Vagina (tissue), 2 donors: ENCODE results near the gene DNAJB13. TPM values are rescaled to one million over a fixed set of nuclear protein-coding genes. Genes with fewer than 3 reads are reported as not detected.
"Not testable (repeated sequence)": the region's sequence is repeated elsewhere in the genome, so short reads cannot be mapped to it uniquely, and the experiment has no call there.

Source experiments
- DNase-seq, 2 donors: peaks; one replicate each; pipeline ENCODE4 v3.0.0-alpha.2; 2017; ENCODE audit errors: extremely low spot score in 2 of 2
- H3K27ac ChIP-seq: fragments of 200-600 bp; sonication (generic); one replicate; pipeline ENCODE4 v1.5.1; 2019
- H3K27me3 ChIP-seq: fragments of 200-600 bp; sonication (generic); one replicate; pipeline ENCODE4 v1.5.1; 2019
- H3K36me3 ChIP-seq, 2 donors: fragments of 200-600 bp; sonication (generic); one replicate each; pipeline ENCODE4 v1.5.1; 2017 to 2019
- H3K4me1 ChIP-seq: fragments of 200-600 bp; sonication (generic); one replicate; pipeline ENCODE4 v1.5.1; 2019
- H3K4me3 ChIP-seq, 2 donors: fragments of 200-600 bp; sonication (generic); 1 replicate in 1 of 2; 2 replicates in 1 of 2; pipeline ENCODE4 v1.5.1; 2016 to 2019
- H3K9me3 ChIP-seq: fragments of 200-600 bp; sonication (generic); one replicate; pipeline ENCODE4 v1.5.1; 2019
- POLR2A ChIP-seq, 2 donors: fragments of 450-650 bp; IDR thresholded peaks; one replicate each; pipeline ENCODE4 v1.6.1; 2017; ENCODE audit warnings: antibody characterized with exemption in 2 of 2, mild to moderate bottlenecking in 2 of 2, moderate library complexity in 2 of 2
- POLR2AphosphoS5 ChIP-seq, 2 donors: sonication (generic); formaldehyde crosslinking; IDR thresholded peaks; one replicate each; pipeline ENCODE4 v1.9.0; 2017; ENCODE audit warnings: antibody characterized with exemption in 2 of 2, mild to moderate bottlenecking in 2 of 2, low read depth in 1 of 2; ENCODE audit not compliant: insufficient read depth in 1 of 2
- intact Hi-C: fragments of 100-400 bp; cut with DNase I; formaldehyde crosslinking; loops from one replicate; pipeline ENCODE4 v1.15.1; 2023
- total RNA-seq: library from RNA; depleted of rRNA; stranded (reverse); fragments of >200 nt; gene quantifications from one replicate; pipeline ENCODE4 v1.2.3, GENCODE V29; 2016
- TF ChIP-seq, protein P1 (sequence below), 3 experiments: fragments of 450-650 bp in 2 of 3; fragments of 200-600 bp in 1 of 3; sonication (generic) in 1 of 3; IDR thresholded peaks; one replicate each; pipeline ENCODE4 v1.5.1; 2017 to 2019; ENCODE audit warnings: antibody characterized with exemption in 3 of 3, mild to moderate bottlenecking in 2 of 3, moderate library complexity in 2 of 3

DNAJB13 gene
- total RNA-seq, 1 donor from 2014 or later: not detected

- peak in 1 of 2 donors; percentile 92 for DNase-seq
- no peaks in the 10 kb centered on the region for H3K36me3 ChIP-seq
- peak overlapping the region; percentile 42 for H3K27ac ChIP-seq
- H3K4me1 ChIP-seq: peaks cover 17% of the 10 kb centered on the region
- H3K27me3 ChIP-seq: no peaks in the 10 kb centered on the region
- peak overlapping the region; percentile 60 to 64 for H3K4me3 ChIP-seq
- TF ChIP-seq POLR2AphosphoS5 (IDR thresholded peaks at IDR 0.05; ENCODE audit: insufficient read depth in 1 of 2, low read depth in 1 of 2) (peak; percentile 32 to 84), POLR2A (IDR thresholded peaks at IDR 0.05) (peak in 1 of 2 donors; percentile 12)
- TF ChIP-seq, protein P1, sequence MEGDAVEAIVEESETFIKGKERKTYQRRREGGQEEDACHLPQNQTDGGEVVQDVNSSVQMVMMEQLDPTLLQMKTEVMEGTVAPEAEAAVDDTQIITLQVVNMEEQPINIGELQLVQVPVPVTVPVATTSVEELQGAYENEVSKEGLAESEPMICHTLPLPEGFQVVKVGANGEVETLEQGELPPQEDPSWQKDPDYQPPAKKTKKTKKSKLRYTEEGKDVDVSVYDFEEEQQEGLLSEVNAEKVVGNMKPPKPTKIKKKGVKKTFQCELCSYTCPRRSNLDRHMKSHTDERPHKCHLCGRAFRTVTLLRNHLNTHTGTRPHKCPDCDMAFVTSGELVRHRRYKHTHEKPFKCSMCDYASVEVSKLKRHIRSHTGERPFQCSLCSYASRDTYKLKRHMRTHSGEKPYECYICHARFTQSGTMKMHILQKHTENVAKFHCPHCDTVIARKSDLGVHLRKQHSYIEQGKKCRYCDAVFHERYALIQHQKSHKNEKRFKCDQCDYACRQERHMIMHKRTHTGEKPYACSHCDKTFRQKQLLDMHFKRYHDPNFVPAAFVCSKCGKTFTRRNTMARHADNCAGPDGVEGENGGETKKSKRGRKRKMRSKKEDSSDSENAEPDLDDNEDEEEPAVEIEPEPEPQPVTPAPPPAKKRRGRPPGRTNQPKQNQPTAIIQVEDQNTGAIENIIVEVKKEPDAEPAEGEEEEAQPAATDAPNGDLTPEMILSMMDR (IDR thresholded peaks at IDR 0.05): no peak
- no peaks in the 10 kb centered on the region for H3K9me3 ChIP-seq
- intact Hi-C loops: no loop called here
These were observed 32.3 kb downstream of the DNAJB13 start for GRCh38 chr11:73982990-73983740.

DNA sequence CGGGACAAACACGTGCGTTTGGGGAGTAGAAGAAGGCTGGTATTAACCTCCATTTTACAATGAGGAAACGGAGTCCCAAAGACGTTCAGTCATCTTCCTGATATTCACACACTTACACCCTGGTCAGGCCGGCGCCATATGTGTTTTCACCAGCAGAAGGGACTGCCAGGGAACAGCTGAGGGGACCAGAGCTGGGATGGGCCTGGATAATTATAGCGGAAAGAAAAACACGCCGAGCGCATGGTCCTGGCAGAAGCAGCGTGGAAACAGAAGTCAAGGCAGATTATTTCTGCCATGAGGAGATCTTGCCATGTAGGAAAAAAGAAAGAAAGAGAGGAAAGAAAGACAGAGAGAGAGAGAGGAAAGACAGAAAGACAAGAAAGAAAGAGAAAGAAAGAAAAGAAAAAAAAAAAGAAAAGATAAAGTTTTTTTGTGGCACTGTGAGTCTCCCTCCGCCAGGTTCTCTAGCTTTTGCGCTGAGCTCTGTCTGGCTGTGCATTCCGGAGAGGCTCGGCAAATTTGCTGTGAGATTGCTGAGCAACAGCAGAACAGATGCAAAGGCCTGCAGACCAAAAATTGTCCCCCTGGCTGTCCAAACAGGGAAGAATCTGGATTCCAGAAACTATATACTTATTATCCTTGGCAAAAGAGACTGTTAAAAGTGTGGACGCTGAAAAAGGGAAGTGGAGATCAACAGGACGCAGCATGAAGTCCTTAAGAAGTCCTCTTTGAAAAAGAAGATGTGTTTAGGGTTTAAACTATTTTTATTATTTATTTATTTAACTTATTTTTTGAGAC is 33.1 kb downstream of the DNAJB13 start:
- intact Hi-C loops: no loop called here
- no peak for DNase-seq
- no peaks in the 10 kb centered on the region for H3K27me3 ChIP-seq
- no peaks in the 10 kb centered on the region for H3K9me3 ChIP-seq
- H3K36me3 ChIP-seq: no peaks in the 10 kb centered on the region
- TF ChIP-seq POLR2A (IDR thresholded peaks at IDR 0.05) (no peak), POLR2AphosphoS5 (IDR thresholded peaks at IDR 0.05; ENCODE audit: insufficient read depth in 1 of 2, low read depth in 1 of 2) (no peak)
- TF ChIP-seq, protein P1 (IDR thresholded peaks at IDR 0.05): no peak
- H3K4me1 ChIP-seq: peaks cover 17% of the 10 kb centered on the region
- peak overlapping the region; percentile 31 for H3K27ac ChIP-seq
- peak overlapping the region; percentile 60 to 64 for H3K4me3 ChIP-seq

DNA sequence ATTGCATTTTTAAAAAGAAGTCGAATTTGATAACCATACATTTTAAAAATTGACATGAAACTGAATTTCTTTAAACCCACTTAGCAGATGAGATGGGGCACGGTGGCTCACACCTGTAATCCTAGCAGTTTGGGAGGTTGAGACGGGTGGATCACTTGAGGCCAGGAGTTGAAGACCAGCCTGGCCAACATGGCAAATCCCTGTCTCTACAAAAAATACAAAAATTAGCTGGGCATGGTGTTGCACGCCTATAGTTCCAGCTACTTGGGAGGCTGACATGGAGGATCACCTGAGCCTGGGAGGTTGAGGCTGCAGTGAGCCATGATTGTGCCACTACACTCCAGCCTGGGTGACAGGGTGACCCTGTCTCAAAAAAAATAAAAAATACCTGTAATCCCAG is 34.8 kb downstream of the DNAJB13 start:
- peaks cover 17% of the 10 kb centered on the region for H3K4me1 ChIP-seq
- intact Hi-C loops, DNase-seq, H3K4me3 ChIP-seq, H3K27ac ChIP-seq, H3K27me3 ChIP-seq, H3K9me3 ChIP-seq, H3K36me3 ChIP-seq: not testable (repeated sequence)

DNA sequence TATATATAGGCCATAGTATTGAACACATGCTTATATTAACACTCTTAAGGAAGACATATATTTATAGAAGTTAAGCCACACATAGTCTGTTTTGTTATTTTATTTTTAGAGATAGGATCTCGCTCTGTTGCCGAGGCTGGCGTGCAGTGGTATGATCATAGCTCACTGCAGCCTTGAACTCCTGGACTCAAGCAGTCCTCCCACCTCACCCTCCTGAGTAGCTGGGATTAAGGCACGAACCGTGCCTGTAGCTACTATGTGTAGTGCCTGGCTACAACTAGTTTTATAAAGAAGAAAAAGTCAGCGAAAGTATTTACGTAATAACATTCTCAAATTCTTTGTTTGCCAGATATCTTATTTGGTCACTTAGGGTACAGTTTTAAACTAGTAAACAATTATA is 37.4 kb downstream of the DNAJB13 start:
- Histone ChIP-seq H3K27ac (no peak overlapping the region), H3K27me3 (no peaks in the 10 kb centered on the region), H3K4me1 (peaks cover 8% of the 10 kb centered on the region), H3K36me3 (no peaks in the 10 kb centered on the region), H3K4me3 (no peak overlapping the region), H3K9me3 (no peaks in the 10 kb centered on the region)
- no peak for DNase-seq
- TF ChIP-seq POLR2AphosphoS5 (IDR thresholded peaks at IDR 0.05; ENCODE audit: insufficient read depth in 1 of 2, low read depth in 1 of 2) (no peak), POLR2A (IDR thresholded peaks at IDR 0.05) (no peak)
- TF ChIP-seq, protein P1 (IDR thresholded peaks at IDR 0.05): no peak
- intact Hi-C loops: no loop called here

DNA sequence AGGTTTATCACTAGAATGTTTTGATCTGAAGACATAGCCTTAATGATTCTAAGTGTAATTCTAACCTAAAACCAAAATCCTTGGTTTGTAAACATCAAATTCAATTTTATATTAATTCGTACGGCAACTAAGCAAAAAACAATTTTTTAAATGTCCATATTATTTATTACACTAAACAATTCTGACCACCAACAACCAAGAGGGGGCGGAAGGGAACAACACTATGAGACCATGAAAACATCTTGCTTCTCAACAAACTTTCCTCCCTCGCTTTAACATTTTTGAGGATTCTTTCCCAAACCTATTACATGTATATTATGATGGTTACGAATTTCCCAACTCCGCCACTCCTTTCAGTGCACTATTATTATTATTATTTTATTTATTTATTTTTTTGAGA is 38.3 kb downstream of the DNAJB13 start:
- Histone ChIP-seq H3K4me1 (no peaks in the 10 kb centered on the region), H3K36me3 (no peaks in the 10 kb centered on the region), H3K27me3 (no peaks in the 10 kb centered on the region), H3K27ac (no peak overlapping the region), H3K4me3 (no peak overlapping the region), H3K9me3 (no peaks in the 10 kb centered on the region)
- DNase-seq: no peak
- intact Hi-C loops: no loop called here
- TF ChIP-seq POLR2A (IDR thresholded peaks at IDR 0.05) (no peak), POLR2AphosphoS5 (IDR thresholded peaks at IDR 0.05; ENCODE audit: insufficient read depth in 1 of 2, low read depth in 1 of 2) (no peak)
- TF ChIP-seq, protein P1 (IDR thresholded peaks at IDR 0.05): no peak
